SKM-1 treated with dmso at 0.1 percent for 144 hours (cell line): ENCODE data around the gene FGF13.

Experiments used
- DNase-seq: peaks from one replicate; lab custom pipeline; 2025; ENCODE audit not compliant: unreplicated experiment; lab: John Stamatoyannopoulos, UW

The FGF13 gene

DNA sequence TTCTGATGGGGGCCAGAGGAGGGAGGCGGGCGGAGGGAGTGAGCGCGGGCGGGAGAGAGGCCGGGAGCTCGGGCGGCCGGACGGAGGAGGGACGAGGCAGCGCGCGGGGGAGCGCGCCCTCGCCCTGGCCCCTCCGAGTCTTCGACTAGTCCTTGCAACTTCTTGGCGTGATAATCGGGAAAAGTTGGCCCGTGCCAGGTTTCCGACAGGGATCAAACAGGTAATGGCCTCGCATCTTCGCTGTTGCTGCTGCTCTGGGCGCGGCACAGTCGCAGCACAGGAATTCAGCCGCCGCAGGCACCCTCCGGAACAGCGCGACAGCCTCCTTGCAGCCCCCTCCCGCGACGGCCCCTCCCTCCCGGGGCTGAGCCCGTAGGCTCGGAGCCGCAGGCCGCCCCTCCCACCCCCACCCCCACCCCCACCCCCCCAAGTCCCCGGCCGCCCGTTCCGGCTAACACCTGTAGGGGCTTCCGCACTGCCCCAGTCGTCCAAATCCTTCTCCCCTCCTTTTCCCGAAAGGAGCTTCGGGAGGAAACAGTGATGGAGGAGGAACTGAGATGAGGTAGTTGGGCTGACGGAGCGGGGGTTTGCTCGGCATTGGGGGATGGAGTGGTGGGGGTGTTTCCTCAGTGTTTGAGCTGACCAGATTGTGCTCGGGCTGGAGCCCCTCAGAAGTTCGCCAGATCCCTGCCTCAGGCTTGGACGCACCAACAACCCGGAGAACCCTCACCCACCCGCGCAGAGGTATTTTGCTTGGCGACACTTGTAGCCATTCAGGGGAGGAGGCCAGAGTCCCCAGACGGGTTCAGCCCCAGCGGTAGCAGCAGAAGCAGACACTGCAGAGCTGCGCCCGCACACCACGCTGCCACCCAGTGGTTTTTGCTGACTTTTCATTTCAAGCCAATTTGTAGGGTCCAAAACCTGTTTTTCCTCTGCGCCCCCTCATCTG, at the start of gene FGF13:
TSS of gene FGF13 (minus strand) at position 319 of the 949 bp plus-strand sequence. CDS start 714 bp downstream, outside the sequence.
- DNase-seq, result no peak

DNA sequence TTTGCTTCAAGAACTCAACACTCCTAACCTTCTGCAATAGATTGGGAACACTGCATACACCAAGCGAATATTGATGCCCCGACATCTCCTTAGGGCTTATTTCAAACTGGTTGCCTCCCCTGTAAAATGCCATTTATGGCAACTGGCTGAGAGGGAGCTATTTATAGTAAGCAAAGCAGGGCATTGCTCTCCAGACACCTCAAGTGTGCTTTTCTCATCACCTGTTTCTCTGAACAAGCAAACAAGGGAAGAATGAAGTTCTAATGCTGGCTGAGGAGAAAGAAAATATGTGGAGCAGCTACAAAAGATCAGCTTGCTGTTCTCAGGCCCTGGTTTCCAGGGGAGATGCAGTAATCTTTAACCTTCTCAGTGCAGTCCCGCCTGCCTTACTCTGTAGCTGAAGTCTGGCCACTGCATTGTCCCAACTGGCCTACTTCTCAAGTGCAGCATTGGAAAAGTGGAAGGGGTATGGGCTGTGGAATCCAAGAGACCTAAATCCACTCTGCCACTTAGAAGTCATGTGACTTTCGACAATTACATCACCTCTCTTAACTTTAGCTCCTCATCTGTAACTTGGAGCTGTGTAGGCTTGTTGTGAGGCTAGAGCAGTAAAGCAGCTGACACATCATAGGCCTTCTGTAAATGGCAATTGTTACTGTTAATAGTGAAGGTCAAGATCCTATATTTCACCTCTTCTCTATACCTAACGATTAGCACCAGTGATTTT, 47.9 kb upstream of the FGF13 start:
- DNase-seq, result no peak

DNA sequence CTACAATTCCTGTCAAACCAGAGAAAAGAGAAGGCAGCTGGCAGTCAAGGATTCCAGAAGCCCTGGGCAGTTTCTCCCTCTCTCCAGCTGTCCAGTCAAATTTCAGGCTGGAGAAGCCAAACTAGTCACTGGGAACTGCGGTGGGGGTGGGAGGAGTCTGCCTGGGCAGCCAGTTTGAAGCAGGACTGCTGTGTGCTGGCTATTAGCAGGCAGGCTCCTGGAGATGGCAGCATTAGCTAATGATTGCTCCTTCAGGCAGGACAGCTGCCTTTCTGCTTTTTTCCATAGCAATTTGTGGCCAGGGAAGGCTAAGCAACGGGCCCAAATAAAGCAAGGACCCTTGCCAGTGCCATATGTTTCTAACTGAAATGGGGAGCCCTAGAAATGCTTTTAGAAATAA, 44.7 kb upstream of the FGF13 start:
- no peak for DNase-seq

DNA sequence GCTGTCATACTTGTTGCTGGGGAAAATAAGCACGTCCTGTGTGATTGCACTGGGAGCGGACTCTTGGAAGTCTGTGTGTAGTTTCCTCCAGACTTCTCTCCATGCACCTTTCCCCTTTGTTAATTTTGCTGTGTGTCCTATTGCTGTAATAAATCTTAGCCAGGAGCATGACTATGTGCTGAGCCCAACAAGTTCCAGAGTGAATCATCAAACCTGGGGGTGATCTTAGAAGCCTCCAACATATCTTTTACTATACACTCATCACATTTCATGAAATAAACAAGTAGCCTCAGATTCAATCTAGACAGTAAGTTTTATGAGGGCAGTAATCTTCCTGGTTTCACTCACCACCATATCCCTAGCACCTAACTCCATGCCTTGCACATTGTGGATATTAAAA, 43.3 kb upstream of the FGF13 start:
- no peak for DNase-seq

DNA sequence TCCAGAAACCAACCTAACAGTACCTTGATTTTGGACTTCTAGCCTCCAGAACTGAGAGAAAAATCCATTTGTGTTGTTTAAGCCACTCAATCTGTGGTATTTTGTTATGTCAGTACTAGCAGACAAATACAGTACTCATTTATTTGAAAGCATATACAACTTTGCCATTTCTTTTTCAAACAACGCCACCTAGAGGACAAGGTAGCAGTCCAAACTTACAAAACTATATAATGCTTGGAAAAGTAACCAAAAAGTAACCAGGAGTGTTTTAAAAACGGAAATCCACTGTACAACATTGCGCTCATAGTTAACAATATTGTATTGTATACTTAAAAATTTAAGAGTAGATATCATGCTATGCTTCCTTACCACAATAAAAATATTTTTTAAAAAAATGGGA, 37.0 kb upstream of the FGF13 start:
- no peak for DNase-seq

DNA sequence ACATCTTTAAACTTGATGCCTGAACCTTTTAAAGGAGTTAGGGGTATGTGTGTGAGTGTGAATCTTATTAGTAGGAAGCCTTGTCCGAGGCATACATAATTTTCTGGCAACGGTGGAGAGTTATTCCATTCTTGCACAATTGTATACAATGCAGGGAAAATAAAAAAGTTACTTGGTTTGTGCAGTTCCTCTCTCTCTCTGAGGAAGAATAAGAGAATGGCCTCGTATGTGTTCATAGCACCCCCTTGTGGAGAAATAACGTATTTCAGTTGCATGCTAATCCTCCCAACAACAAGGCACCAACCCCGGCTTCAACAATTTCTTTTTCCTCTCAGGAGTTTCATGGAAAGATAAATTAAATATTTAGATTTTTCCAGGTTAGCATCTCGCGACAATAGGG, 33.7 kb upstream of the FGF13 start:
- DNase-seq, result peak; percentile 1

DNA sequence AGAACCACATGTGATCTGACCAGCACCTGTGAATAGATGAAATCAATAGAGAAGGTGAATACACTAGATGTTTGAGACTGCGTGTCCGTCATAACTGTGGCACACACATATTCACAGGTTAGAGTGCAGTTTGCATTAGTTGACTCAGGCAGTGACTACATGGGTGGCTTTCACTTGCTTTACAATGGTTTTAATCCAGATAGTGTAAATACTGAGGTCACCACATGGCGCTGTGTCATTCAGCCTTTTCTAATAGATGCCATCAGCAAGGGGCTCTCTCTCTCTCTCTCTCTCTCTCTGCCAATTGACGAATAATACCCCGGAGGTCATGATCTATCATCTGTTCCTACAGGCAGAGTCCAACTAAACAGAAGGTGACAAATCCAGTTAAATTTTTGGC, 30.7 kb upstream of the FGF13 start:
- DNase-seq, result no peak

DNA sequence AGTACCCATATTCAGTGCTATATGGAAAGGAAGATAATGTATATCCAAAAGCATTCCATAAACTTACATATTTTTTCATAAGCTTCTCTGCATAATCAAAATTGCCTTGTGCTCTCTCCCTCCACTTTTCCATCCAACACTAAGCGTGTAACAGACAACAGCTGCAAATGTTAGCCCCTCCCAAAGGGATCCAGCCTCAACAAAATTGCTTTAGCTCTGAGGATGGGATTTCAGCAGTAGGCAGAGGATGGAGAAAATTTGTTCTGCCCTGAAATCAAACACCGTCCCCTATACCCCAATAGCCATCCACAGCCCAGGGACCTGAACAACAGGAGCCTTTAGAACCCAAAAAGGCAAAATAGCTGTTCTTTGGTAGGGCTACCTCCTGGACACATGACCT, 28.8 kb upstream of the FGF13 start:
- no peak for DNase-seq

DNA sequence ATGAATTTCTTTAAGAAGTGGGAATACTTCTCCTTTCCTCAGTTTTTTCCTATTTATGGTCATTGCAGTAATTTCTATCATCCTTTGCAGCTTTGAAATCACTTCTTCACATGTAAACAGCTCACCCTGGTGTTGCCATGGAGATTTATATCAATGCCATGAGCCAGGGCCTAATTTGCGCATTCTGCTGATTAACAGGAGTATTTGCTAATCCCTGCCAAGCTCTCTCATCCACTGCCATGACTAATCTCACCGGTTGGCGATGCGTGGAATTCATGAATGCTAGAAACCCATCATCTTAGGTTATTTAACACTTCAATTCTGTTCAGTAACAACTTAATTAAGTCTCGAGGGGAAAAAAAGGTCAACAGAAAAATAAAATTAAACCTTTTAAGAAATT, 11.8 kb upstream of the FGF13 start:
- no peak for DNase-seq

DNA sequence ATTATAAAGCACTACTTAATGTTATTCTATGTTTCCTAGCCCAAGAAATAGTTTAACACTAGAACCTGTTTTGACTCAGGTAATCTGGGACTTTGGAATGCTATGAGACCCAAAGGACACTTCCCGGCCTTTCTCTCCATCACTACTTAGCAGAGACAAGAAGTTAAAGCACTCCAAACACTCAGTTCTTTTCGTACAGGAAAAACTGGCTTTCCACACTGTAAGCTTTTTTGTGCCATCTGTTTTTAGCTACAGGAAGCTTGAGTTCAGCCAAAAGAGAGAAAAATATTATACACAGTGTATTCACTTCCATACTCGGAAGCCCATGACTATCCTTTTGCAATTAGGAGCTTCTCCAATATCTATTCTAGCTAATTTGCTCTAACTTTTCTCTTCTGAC, 7.9 kb upstream of the FGF13 start:
- no peak for DNase-seq

DNA sequence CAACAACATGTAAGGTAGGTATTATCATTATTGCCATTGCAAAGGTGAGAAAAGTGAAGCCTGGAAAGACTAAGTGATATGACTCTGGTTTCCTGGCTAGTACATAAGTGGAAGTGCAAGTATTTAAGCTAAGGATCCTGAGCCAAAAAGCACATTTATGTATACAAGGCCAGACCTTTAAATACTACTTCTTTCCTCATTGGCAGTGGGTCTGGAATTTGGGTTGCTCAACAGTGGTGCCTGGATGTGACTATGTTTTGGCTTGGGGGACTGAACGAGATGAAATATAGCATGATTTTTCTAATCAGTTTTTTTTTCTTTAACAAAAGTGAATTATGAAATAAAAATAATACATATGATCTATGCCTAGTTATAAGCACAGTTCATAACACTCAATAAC, 7.4 kb upstream of the FGF13 start:
- no peak for DNase-seq

DNA sequence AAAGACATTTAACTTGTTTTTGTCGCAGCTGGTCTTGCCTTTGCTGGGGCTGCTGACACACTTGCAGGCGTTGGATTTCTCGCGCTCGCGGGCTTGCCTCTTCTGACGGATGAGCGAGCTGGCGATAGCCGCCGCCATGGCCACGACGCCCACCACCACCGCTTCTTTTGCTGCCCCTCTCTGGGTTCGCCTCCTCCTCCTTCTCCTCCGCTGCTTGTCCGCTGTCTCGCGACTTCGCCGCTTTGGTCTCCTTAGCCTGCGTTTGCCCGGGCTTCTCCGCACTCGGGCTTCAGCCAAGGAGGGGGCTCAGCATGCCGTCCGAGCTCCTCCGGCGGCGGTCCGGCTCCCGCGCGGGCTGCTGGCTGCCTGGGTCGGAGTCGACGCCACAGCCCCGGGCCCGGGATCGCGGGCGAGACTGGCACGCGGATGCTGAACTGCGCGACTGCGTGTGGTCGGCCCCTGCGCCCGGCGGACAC, 613 bp downstream of the FGF13 start:
- DNase-seq, result no peak

DNA sequence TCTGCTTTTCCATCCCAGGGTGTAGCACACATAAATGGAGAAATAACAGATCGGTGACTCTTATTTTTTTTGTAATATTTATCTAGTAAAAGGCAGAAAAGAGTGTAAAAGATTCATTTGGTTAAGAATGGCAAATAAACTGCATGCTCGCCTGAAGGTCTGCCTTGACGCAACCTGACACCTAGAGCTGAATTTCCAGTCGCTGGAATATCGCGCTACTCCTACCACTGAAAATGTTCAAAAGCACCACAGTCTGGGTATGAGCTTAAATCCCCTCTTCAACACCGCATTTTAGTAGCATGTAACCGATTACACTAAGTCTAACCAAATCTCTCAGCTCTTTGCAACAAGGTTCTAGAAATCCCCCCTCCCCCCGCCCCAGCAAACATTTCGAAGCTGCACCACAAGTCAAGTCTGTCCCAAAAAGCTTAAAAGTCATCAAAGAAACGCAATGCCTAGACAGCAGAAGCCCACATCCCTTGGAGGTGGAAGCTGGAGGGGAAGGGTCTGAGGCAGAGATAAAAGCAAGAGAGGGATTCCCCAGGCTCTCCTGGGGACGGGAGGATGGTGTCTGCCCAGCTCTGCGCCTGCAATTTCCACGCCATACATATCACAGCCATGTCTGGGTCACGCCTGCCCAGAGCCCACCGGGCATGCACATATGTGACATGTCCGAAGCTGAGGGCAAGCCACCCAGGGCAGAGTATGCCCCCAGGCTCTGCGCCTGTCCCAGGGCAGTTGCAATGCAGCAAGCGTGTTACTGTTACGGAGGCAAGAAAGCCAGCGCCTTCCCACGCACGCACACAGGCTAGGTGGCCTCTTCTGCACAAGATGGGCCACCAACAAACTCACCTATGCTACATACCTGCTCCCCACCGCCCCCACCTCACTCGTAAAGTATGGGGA, 1.4 kb downstream of the FGF13 start:
- DNase-seq, result no peak

DNA sequence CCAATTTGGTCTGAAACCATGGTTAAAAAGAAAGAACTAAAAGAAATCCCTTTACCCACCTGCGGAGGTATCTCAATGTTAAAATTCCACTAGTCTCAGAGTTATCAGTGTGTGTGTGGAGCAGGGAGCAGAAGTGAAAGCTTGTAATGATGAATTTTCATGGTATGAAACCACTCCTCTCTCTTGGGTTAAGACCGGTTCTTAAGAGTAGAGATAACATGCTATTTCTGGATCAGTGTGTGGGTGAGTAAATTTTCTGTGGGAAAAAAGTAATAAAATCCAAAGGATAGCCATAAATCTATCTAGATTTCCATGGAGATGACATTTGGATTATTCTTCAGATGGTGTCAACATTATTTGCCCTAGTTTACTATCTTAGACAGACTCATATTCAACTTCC, 3.2 kb downstream of the FGF13 start:
- DNase-seq, result no peak

DNA sequence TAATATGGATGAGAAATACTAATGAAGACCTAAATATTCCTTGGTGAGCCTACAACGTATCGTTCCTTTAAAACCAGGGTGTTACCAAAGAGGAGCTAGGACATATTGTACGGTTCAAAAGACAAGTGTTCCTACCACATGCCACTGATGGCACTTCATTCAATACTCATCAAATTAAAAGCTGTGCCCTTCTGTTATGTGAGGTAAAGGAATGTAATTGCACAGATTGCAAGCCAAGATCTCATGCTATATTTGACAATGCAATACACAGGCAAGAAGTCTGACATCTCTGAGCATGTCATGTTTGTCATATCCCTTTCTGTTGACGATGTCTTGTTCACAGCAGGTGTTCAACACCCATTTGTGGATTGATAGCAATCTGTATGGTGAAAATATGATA, 6.9 kb downstream of the FGF13 start:
- no peak for DNase-seq

DNA sequence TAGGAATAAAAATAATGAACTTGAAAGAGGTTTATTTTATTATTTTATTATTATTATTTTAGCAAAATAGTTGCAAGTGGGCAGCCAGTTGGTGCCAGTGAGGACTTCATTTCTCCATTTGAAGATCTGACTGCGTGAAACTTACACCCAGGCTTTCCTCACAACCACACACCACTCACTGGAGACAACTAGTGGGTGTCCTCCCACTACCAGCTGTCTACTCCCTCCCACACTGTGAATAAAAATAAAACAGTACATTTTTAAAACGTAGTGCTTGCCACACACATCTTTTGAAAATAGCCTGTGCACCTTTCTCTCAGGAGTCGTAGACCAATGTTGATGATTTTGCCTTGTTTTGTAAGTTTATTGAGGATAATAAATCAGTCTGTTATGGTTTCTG, 7.4 kb downstream of the FGF13 start:
- no peak for DNase-seq

DNA sequence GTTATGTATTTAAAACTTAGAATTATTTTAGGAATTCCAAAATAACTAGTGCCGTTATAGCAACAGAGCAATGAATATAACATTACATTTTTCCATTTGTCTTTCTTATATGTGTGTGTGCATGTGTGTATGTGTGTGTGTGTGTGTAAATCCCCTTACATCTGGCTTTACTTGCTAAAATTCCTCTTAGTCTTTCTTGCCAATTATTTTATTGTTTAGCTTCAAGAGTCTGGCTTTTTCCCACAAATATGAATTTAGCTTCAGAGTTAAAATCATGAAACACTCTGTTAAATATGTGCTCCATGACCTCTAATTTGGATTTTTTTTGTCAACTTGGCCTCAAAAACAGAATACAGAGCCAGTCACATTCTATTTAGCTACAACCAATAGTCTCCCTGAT, 18.9 kb downstream of the FGF13 start:
- DNase-seq, result no peak

DNA sequence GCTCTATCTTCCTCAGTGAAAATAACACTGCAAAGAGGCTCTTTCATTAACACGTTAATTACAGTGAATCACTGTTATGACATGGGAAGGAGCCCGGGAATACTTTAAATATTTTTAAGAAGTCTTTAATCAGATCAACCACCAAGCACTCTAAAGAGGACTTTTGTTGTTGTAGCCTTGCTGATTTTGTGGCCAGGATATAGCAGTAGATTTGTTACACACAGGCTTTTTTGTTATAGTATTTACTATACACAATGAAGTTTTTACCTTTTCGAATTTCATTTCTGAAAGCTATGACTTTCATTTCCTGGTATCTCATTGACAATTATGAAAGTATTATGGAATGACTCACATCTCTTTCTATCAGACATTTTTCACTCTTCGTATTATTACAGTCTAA, 20.3 kb downstream of the FGF13 start:
- DNase-seq, result no peak

DNA sequence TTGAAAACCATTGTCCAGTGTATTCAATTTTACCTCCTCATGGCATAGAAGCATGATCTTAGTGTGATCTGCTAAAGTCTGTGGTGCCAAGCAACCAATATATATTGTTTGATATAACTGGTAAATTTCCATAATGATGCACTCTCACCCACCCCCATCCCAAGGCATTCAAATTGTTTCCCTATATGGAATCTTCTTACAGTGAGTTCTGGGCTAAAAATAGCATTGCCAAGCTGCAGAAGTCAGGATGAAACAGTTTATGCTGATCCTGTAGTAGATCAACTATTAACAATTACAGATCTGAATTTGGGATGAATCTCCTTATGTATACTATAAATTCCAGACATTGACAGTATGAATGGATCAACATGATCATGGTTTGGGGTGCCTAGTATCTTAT, 20.9 kb downstream of the FGF13 start:
- DNase-seq, result no peak

DNA sequence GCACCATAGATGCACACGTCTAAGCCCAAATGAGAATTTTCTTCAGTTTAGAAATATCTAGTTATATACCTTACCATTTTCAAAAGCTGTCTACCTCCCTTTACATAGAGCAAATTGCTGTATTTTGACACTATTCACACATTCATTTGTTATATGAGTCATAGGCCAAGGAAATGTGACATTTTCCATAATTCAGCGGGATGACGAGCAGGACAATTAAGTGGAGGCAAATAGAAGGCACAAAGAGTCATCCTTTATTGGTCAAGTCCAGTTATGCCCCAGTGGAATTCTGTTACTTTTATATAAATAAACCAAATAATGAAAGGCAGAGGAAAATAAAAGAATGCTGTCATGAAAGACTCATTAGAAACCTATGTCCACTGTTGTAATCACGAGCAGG, 27.9 kb downstream of the FGF13 start:
- no peak for DNase-seq

DNA sequence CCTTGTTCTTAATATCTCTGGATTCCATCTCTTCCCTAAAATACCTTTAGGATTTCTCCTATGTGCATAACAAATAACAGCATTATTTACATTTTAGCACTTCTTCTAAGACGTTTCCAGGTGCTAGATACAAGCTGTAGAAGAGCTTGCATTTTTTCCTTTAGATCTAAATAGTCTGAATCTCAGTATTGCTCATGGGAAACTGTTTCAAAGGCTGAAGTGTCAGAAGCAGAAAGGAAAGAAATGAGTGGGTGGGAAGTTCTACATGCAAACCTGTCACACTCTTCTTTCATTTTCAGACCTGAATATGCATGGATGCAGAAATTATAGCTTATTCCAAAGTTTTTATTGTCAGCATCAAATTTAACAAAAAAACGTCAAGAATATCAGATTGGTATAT, 41.8 kb downstream of the FGF13 start:
- no peak for DNase-seq
